Measurements from ENCODE around the gene RRAGD.

DNA sequence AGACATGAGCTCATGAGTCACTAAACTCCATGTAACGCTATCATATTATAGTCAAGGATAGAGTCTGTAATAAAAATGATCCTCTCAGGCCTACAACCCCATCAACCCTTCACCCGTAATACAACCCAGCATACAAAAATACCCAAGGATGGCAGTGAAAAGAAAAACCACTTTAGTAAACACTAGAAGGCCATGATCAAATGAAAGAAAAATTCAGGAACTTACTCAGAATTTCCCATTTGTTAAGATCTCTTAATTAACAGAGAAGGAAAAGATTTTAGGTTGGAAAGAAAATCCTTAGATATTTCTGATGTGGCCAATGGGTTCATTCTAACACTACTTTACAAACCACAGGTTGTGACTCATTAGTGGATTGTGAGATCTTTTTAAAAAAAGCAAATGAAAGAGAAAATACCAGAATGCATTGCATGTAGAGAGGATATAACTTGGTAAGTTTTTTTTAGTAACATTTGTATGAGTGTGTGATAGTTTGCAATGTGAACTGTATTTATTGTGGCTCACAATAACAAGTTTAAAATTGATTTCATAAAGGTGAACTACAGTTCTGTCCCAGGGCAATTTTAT lies 51.6 kb downstream of the RRAGD start:
- TF ChIP-seq, protein P1, sequence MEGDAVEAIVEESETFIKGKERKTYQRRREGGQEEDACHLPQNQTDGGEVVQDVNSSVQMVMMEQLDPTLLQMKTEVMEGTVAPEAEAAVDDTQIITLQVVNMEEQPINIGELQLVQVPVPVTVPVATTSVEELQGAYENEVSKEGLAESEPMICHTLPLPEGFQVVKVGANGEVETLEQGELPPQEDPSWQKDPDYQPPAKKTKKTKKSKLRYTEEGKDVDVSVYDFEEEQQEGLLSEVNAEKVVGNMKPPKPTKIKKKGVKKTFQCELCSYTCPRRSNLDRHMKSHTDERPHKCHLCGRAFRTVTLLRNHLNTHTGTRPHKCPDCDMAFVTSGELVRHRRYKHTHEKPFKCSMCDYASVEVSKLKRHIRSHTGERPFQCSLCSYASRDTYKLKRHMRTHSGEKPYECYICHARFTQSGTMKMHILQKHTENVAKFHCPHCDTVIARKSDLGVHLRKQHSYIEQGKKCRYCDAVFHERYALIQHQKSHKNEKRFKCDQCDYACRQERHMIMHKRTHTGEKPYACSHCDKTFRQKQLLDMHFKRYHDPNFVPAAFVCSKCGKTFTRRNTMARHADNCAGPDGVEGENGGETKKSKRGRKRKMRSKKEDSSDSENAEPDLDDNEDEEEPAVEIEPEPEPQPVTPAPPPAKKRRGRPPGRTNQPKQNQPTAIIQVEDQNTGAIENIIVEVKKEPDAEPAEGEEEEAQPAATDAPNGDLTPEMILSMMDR (IDR thresholded peaks at IDR 0.05), result no peak
- TF ChIP-seq POLR2A (IDR thresholded peaks at IDR 0.05) (no peak), EP300 (IDR thresholded peaks at IDR 0.05) (no peak)
